SKM-1 (cell line): ENCODE results near the gene TNN.
"Not testable (repeated sequence)": the region's sequence is repeated elsewhere in the genome, so short reads cannot be mapped to it uniquely, and the experiment has no call there.

ENCODE experiments used
- DNase-seq: peaks from one replicate; lab custom pipeline; 2025; ENCODE audit not compliant: unreplicated experiment; lab: John Stamatoyannopoulos, UW

The TNN gene

GRCh38 chr1:175067362-175068106 lies at the start of gene TNN:
Gene TNN, plus strand, starts transcription at chr1:175067833. Its CDS starts 9,586 bp downstream, at chr1:175077419.
- DNase-seq, result no peak

GRCh38 chr1:175019524-175019923 lies 48.1 kb upstream of the TNN start:
- no peak for DNase-seq

- peak; percentile 98 for DNase-seq
Measured at GRCh38 chr1:175023043-175023921, 44.4 kb upstream of the TNN start, which contains the start of gene MRPS14. Gene MRPS14, minus strand, starts transcription at chr1:175023425. Its CDS starts 17 bp downstream, at chr1:175023408.

- DNase-seq, result not testable (repeated sequence)
Measured at GRCh38 chr1:175023922-175024242, 43.8 kb upstream of the TNN start.

- no peak for DNase-seq
Measured at GRCh38 chr1:175024773-175025172, 42.9 kb upstream of the TNN start.

- no peak for DNase-seq
Measured at GRCh38 chr1:175033953-175034352, 33.7 kb upstream of the TNN start.

- no peak for DNase-seq
Measured at GRCh38 chr1:175034775-175035174, 32.9 kb upstream of the TNN start.

- DNase-seq, result no peak
Measured at GRCh38 chr1:175035865-175036264, 31.8 kb upstream of the TNN start.

- no peak for DNase-seq
Measured at GRCh38 chr1:175036476-175036875, 31.2 kb upstream of the TNN start.

GRCh38 chr1:175037416-175037815 lies 30.2 kb upstream of the TNN start:
- no peak for DNase-seq

GRCh38 chr1:175040324-175040879 lies 27.2 kb upstream of the TNN start:
- no peak for DNase-seq

- no peak for DNase-seq
Measured at GRCh38 chr1:175042650-175043049, 25.0 kb upstream of the TNN start.

GRCh38 chr1:175043824-175044223 lies 23.8 kb upstream of the TNN start:
- no peak for DNase-seq

- not testable (repeated sequence) for DNase-seq
Measured at GRCh38 chr1:175044591-175044990, 23.0 kb upstream of the TNN start.

GRCh38 chr1:175045097-175045496 lies 22.5 kb upstream of the TNN start:
- no peak for DNase-seq

- no peak for DNase-seq
Measured at GRCh38 chr1:175045519-175045918, 22.1 kb upstream of the TNN start.

GRCh38 chr1:175050992-175051391 lies 16.6 kb upstream of the TNN start:
- DNase-seq, result no peak

- no peak for DNase-seq
Measured at GRCh38 chr1:175054736-175055135, 12.9 kb upstream of the TNN start.

GRCh38 chr1:175062339-175062738 lies 5.3 kb upstream of the TNN start:
- DNase-seq, result no peak

GRCh38 chr1:175062858-175063257 lies 4.8 kb upstream of the TNN start:
- DNase-seq, result no peak

GRCh38 chr1:175070818-175071217 lies 3.2 kb downstream of the TNN start:
- DNase-seq, result no peak
